Measurements from ENCODE around the gene TWSG1. TPM values are rescaled to one million over a fixed set of nuclear protein-coding genes. Genes with fewer than 3 reads are reported as not detected.

The TWSG1 gene
- total RNA-seq (1 to 10 TPM; 6.2 to 8.5 (median 7.7) TPM), polyA plus RNA-seq (1 to 10 TPM; 3.6 to 7.0 (median 3.9) TPM)
- long read RNA-seq, donor 1, transcript TWSG1-201 (5 exons, 3,756 nt) = major isoform, 8 of 8 reads
- long read RNA-seq, donor 1, partial matches to known transcripts = 0 of 8 reads
- long read RNA-seq, donor 1, other reads (novel, unspliced or antisense) = 0 of 8 reads
- long read RNA-seq, donor 2, transcript TWSG1-201 (5 exons, 3,756 nt) = major isoform, 20 of 21 reads
- long read RNA-seq, donor 2, partial matches to known transcripts = 0 of 21 reads
- long read RNA-seq, donor 2, other reads (novel, unspliced or antisense) = 1 of 21 reads

DNA sequence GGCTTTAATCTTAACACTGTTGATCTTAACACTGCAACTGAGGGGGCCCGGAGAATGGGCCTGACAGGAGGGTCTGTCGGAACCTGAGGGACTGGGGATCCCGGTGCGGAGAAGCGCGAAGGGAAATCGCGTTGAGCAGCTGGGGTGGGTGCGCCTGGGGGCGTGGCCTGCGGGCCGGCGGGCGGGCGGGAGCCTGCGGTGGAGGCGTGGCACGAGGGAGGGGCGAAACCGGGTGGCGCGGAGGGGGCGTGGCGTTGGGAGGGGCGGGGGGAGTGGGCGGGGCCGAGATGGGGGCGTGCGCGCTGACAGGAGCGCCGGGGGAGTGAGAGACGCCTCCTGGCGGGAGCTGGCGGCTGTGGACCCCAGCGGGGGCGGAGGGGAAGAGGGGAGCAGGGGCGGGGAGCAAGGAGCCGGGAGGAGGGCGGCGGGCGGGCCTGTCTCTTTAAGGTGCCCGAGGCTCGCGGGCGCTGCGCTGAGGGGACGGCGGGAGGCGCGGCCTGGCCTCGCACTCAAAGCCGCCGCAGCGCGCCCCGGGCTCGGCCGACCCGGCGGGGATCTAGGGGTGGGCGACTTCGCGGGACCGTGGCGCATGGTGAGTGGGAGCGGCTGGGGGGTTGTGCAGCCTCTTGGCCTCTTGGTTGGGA lies at the start of gene TWSG1:
Gene TWSG1 (plus strand): TSS at position 445 of the 644 bp plus-strand sequence. CDS start 2,457 bp downstream, outside the sequence.
- TF ChIP-seq, protein P1, sequence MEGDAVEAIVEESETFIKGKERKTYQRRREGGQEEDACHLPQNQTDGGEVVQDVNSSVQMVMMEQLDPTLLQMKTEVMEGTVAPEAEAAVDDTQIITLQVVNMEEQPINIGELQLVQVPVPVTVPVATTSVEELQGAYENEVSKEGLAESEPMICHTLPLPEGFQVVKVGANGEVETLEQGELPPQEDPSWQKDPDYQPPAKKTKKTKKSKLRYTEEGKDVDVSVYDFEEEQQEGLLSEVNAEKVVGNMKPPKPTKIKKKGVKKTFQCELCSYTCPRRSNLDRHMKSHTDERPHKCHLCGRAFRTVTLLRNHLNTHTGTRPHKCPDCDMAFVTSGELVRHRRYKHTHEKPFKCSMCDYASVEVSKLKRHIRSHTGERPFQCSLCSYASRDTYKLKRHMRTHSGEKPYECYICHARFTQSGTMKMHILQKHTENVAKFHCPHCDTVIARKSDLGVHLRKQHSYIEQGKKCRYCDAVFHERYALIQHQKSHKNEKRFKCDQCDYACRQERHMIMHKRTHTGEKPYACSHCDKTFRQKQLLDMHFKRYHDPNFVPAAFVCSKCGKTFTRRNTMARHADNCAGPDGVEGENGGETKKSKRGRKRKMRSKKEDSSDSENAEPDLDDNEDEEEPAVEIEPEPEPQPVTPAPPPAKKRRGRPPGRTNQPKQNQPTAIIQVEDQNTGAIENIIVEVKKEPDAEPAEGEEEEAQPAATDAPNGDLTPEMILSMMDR (IDR thresholded peaks at IDR 0.05) = peak; percentile 36
- WGBS, 3 donors = 1% methylated on average over 32 to 67 of the region's 67 CpGs
- Histone ChIP-seq H3K4me1 (peaks cover 11% of the 10 kb centered on the region), H3K4me3 (peak within 1 kb of the TSS; percentile 91), H3K36me3 (ENCODE audit: insufficient read depth in 1 of 2, low read depth in 1 of 2) (peaks cover 0 to 25% of the 10 kb centered on the region in 2 donors), H3K9me3 (no peaks in the 10 kb centered on the region), H3K27ac (peak within 1 kb of the TSS; percentile 80), H3K27me3 (ENCODE audit: insufficient read depth in 3 of 3, low read length in 2 of 3) (no peaks in the 10 kb centered on the region)
- intact Hi-C loops (cut with DNase I) = loop anchor here (5.0 to 10.0 kb wide), 2 partner anchors 183 to 260 kb away; no protein-coding TSS in a partner anchor
- peak; percentile 94 to 97 for DNase-seq
- ATAC-seq = peak; percentile 93 to 96 (median 96)

DNA sequence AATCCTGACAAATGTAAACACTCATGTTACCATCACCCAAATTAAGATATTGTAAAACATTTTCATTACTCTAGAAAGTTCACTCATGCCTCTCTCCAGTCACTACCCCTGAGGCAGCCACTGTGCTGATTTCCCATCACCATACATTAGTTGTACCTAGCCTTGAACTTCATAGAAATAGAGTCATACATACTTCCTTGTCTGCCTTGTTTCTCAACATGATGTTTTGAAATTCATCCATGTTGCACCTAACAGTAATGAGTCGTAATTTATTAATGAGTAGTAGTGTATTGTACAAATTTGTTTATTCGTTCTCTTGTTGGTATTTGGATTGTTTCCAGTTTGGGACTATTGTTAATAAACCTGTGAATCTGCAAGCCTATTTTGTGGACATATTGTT lies 49.0 kb upstream of the TWSG1 start:
- peaks cover 0 to 31% of the 10 kb centered on the region in 2 donors for H3K36me3 ChIP-seq (ENCODE audit: insufficient read depth in 1 of 2, low read depth in 1 of 2)
- H3K27me3 ChIP-seq (ENCODE audit: insufficient read depth in 3 of 3, low read length in 2 of 3) = no peaks in the 10 kb centered on the region
- TF ChIP-seq, protein P1 (IDR thresholded peaks at IDR 0.05) = no peak
- DNase-seq = no peak
- no peaks in the 10 kb centered on the region for H3K4me1 ChIP-seq
- 92 to 94% (median 94%) methylated on average over 2 of the region's 2 CpGs for WGBS, 3 donors
- no peak for ATAC-seq
- intact Hi-C loops (cut with DNase I) = no loop called here
- no peak overlapping the region for H3K27ac ChIP-seq
- H3K9me3 ChIP-seq = no peaks in the 10 kb centered on the region
- H3K4me3 ChIP-seq = no peak overlapping the region

DNA sequence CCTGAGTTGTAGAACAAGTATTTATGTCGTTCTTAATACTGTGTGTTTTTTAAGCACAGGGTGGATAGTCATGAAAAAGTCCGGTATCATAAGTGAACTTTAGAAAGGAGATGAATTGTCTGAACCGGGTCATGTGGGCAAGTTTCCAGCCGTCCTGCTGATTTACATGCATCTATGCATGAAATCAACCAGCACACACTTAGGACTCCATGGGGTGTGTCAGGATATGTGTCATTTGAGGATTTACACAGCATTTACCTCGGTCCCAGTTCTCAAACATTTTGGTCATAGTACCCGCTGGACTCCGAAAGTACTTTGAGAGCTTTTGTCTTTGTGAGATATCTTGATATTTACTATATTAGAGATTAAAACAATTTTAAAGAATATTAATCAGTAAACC lies 47.5 kb upstream of the TWSG1 start:
- peaks cover 0 to 19% of the 10 kb centered on the region in 2 donors for H3K36me3 ChIP-seq (ENCODE audit: insufficient read depth in 1 of 2, low read depth in 1 of 2)
- peaks cover 4% of the 10 kb centered on the region for H3K9me3 ChIP-seq
- DNase-seq (no peak), ATAC-seq (no peak)
- H3K4me1 ChIP-seq = no peaks in the 10 kb centered on the region
- H3K27me3 ChIP-seq (ENCODE audit: insufficient read depth in 3 of 3, low read length in 2 of 3) = no peaks in the 10 kb centered on the region
- intact Hi-C loops (cut with DNase I) = no loop called here
- no peak overlapping the region for H3K27ac ChIP-seq
- no peak overlapping the region for H3K4me3 ChIP-seq
- TF ChIP-seq, protein P1 (IDR thresholded peaks at IDR 0.05) = no peak
- 46 to 53% (median 52%) methylated on average over 7 of the region's 7 CpGs for WGBS, 3 donors

DNA sequence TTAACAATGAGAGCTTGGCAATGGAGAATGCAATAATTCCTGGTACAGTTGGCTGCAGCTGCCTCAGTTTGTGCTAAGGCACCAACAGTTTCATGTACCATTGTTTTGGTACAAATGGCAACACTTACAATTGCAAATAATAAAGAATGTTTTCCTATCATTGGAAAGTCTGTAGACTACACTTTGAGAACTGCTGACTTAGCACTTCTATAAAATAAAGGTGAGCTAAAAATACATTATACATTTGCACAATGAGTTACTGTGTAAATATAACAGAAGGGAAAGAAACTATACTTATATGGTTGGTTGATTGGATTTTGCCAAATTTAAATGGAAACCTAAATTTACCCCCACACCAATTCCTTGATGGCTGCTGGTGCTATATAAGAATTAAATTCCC lies 44.9 kb upstream of the TWSG1 start:
- H3K4me3 ChIP-seq = no peak overlapping the region
- no peaks in the 10 kb centered on the region for H3K36me3 ChIP-seq (ENCODE audit: insufficient read depth in 1 of 2, low read depth in 1 of 2)
- no peak for ATAC-seq
- no peak for DNase-seq
- no peak overlapping the region for H3K27ac ChIP-seq
- H3K27me3 ChIP-seq (ENCODE audit: insufficient read depth in 3 of 3, low read length in 2 of 3) = no peaks in the 10 kb centered on the region
- H3K9me3 ChIP-seq = peaks cover 18% of the 10 kb centered on the region
- H3K4me1 ChIP-seq = no peaks in the 10 kb centered on the region
- intact Hi-C loops (cut with DNase I) = no loop called here
- TF ChIP-seq, protein P1 (IDR thresholded peaks at IDR 0.05) = no peak
